Measurements from ENCODE around the gene ITGAX. TPM values are rescaled to one million over a fixed set of nuclear protein-coding genes. Genes with fewer than 3 reads are reported as not detected.

Gene ITGAX
- total and polyA plus RNA-seq, 10 donors, result 8.9 to 330 (median 123) TPM

- peaks cover 0 to 64% (median 20%) of the 10 kb centered on the region in 6 donors for H3K4me1 ChIP-seq
- no peak overlapping the region for H3K4me3 ChIP-seq
- H3K27ac ChIP-seq, result no peak overlapping the region
- peak; percentile 67 for DNase-seq
- WGBS, 5 donors, result 81 to 92% (median 89%) methylated on average over 28 of the region's 28 CpGs
- no peaks in the 10 kb centered on the region for H3K27me3 ChIP-seq (replicated peaks in 1 of 7)
- peaks cover 0 to 36% (median 0%) of the 10 kb centered on the region in 6 donors for H3K36me3 ChIP-seq
- intact Hi-C loops (cut with DNase I; ENCODE audit: low total_unique reads), result no loop called here
- TF ChIP-seq POLR2A (IDR thresholded peaks at IDR 0.05) (no peak), POLR2AphosphoS5 (IDR thresholded peaks at IDR 0.05) (peak in 1 of 3 donors; percentile 32)
- H3K9me3 ChIP-seq, result no peaks in the 10 kb centered on the region
These were observed 6.5 kb downstream of the ITGAX start for GRCh38 chr16:31361201-31362110.

GRCh38 chr16:31362476-31363405 lies 7.8 kb downstream of the ITGAX start:
- TF ChIP-seq CTCF (IDR thresholded peaks at IDR 0.05 in 8 of 11, conservative IDR thresholded peaks at IDR 0.05 in 3 of 11), result no peak
- TF ChIP-seq POLR2A (IDR thresholded peaks at IDR 0.05), result no peak
- TF ChIP-seq POLR2AphosphoS5 (IDR thresholded peaks at IDR 0.05), result peak in 1 of 3 donors; percentile 5
- Histone ChIP-seq H3K4me1 (peaks cover 0 to 64% (median 18%) of the 10 kb centered on the region in 6 donors), H3K27ac (no peak overlapping the region), H3K36me3 (peaks cover 0 to 32% (median 0%) of the 10 kb centered on the region in 6 donors), H3K9me3 (no peaks in the 10 kb centered on the region), H3K4me3 (no peak overlapping the region), H3K27me3 (replicated peaks in 1 of 7) (no peaks in the 10 kb centered on the region)
- WGBS, 5 donors, result 86 to 94% (median 89%) methylated on average over 23 to 26 of the region's 26 CpGs
- intact Hi-C loops (cut with DNase I; ENCODE audit: low total_unique reads), result no loop called here
- peak; percentile 65 for DNase-seq

- Histone ChIP-seq H3K36me3 (peaks cover 0 to 30% (median 0%) of the 10 kb centered on the region in 6 donors), H3K27ac (no peak overlapping the region), H3K4me3 (no peak overlapping the region), H3K9me3 (no peaks in the 10 kb centered on the region), H3K4me1 (peaks cover 0 to 63% (median 19%) of the 10 kb centered on the region in 6 donors), H3K27me3 (replicated peaks in 1 of 7) (no peaks in the 10 kb centered on the region)
- 89 to 95% (median 91%) methylated on average over 8 of the region's 8 CpGs for WGBS, 5 donors
- intact Hi-C loops (cut with DNase I; ENCODE audit: low total_unique reads), result no loop called here
- TF ChIP-seq POLR2AphosphoS5 (IDR thresholded peaks at IDR 0.05) (no peak), CTCF (IDR thresholded peaks at IDR 0.05 in 8 of 11, conservative IDR thresholded peaks at IDR 0.05 in 3 of 11) (no peak), POLR2A (IDR thresholded peaks at IDR 0.05) (no peak)
- no peak for DNase-seq
These were observed 8.7 kb downstream of the ITGAX start for GRCh38 chr16:31363721-31364120.

- peaks cover 0 to 66% (median 19%) of the 10 kb centered on the region in 6 donors for H3K4me1 ChIP-seq
- peak overlapping the region in 2 of 8 donors; percentile 23 to 37 for H3K27ac ChIP-seq
- WGBS, 5 donors, result 68 to 91% (median 83%) methylated on average over 6 of the region's 6 CpGs
- H3K4me3 ChIP-seq, result no peak overlapping the region
- H3K9me3 ChIP-seq, result no peaks in the 10 kb centered on the region
- intact Hi-C loops (cut with DNase I; ENCODE audit: low total_unique reads), result no loop called here
- TF ChIP-seq POLR2AphosphoS5 (IDR thresholded peaks at IDR 0.05) (no peak), CTCF (IDR thresholded peaks at IDR 0.05 in 8 of 11, conservative IDR thresholded peaks at IDR 0.05 in 3 of 11) (no peak), POLR2A (IDR thresholded peaks at IDR 0.05) (no peak)
- no peak for DNase-seq
- H3K27me3 ChIP-seq (replicated peaks in 1 of 7), result no peaks in the 10 kb centered on the region
- H3K36me3 ChIP-seq, result peaks cover 0 to 30% (median 0%) of the 10 kb centered on the region in 6 donors
These were observed 9.4 kb downstream of the ITGAX start for GRCh38 chr16:31364421-31364820.
